SU-DHL-6 (cell line): ENCODE results near the gene ABCC8.

ENCODE experiments used
- H2AFZ ChIP-seq: fragments of 200-600 bp; sonication (generic); 2 replicates; pipeline ENCODE4 v1.6.1; 2014; ENCODE audit warnings: low read depth, mild to moderate bottlenecking, moderate library complexity, mixed read lengths, antibody characterized with exemption, low read length; ENCODE audit not compliant: severe bottlenecking
- H3F3A ChIP-seq: fragments of 200-600 bp; shearing (Covaris generic); 2 replicates; pipeline ENCODE4 v1.6.0; 2016; ENCODE audit warnings: antibody characterized with exemption, mild to moderate bottlenecking; ENCODE audit not compliant: insufficient read depth
- H3K27ac ChIP-seq: fragments of 200-600 bp; sonication (generic); 2 replicates; pipeline ENCODE4 v1.5.1; 2016; ENCODE audit warnings: low read depth, mild to moderate bottlenecking, low read length, moderate library complexity, mixed read lengths
- H3K27me3 ChIP-seq: fragments of 200-600 bp; sonication (generic), shearing (Covaris generic); 2 replicates; pipeline ENCODE4 v1.6.0; 2014; ENCODE audit warnings: mild to moderate bottlenecking, low read length
- H3K36me3 ChIP-seq: fragments of 200-600 bp; sonication (generic); 2 replicates; pipeline ENCODE4 v1.6.1; 2014; ENCODE audit warnings: mild to moderate bottlenecking, low read length, mixed read lengths
- H3K4me2 ChIP-seq: fragments of 300-600, 200-600 bp; shearing (Covaris generic), sonication (generic); 2 replicates; pipeline ENCODE4 v1.6.0; 2014; ENCODE audit warnings: low read length, low read depth, mild to moderate bottlenecking; ENCODE audit not compliant: poor library complexity, severe bottlenecking
- H3K4me3 ChIP-seq: fragments of 200-600 bp; sonication (generic); 2 replicates; pipeline ENCODE4 v1.5.1; 2014; ENCODE audit warnings: antibody characterized with exemption, low read length, mild to moderate bottlenecking, mixed read lengths; ENCODE audit not compliant: insufficient read depth, poor library complexity, severe bottlenecking
- H3K79me2 ChIP-seq: fragments of 200-600 bp; sonication (generic); 2 replicates; pipeline ENCODE4 v1.6.1; 2014; ENCODE audit warnings: mild to moderate bottlenecking, low read length, moderate library complexity; ENCODE audit not compliant: insufficient read depth
- H3K9ac ChIP-seq: fragments of 200-600 bp; sonication (generic); 2 replicates; pipeline ENCODE4 v1.7.0; 2014; ENCODE audit warnings: mild to moderate bottlenecking, low read length
- H3K9me2 ChIP-seq: fragments of 200-600 bp; sonication (generic); replicated peaks from 2 replicates; pipeline ENCODE4 v1.6.1; 2014; ENCODE audit warnings: low read length; ENCODE audit not compliant: insufficient read depth
- H3K9me3 ChIP-seq: fragments of 200-600 bp; sonication (generic); 2 replicates; pipeline ENCODE4 v1.6.1; 2014; ENCODE audit warnings: low read length, mixed read lengths; ENCODE audit not compliant: insufficient read depth
- H4K20me1 ChIP-seq: fragments of 200-600 bp; sonication (generic); 2 replicates; pipeline ENCODE4 v1.6.1; 2014; ENCODE audit warnings: low read depth, mild to moderate bottlenecking, antibody characterized with exemption, low read length, moderate library complexity, mixed read lengths
- EZH2phosphoT487 ChIP-seq: fragments of 200-600 bp; sonication (generic), shearing (Covaris generic); conservative IDR thresholded peaks from 2 replicates; pipeline ENCODE4 v1.6.1; 2018; ENCODE audit warnings: mild to moderate bottlenecking, antibody characterized with exemption, low read length, moderate library complexity, mixed read lengths
- TF ChIP-seq, protein P1 (sequence below): fragments of 200-600 bp; sonication (generic); IDR thresholded peaks from one replicate; pipeline ENCODE4 v1.5.1; 2017; ENCODE audit warnings: antibody characterized with exemption, mild to moderate bottlenecking, low read length, moderate library complexity; ENCODE audit not compliant: insufficient read depth, poor library complexity, severe bottlenecking

The ABCC8 gene

DNA sequence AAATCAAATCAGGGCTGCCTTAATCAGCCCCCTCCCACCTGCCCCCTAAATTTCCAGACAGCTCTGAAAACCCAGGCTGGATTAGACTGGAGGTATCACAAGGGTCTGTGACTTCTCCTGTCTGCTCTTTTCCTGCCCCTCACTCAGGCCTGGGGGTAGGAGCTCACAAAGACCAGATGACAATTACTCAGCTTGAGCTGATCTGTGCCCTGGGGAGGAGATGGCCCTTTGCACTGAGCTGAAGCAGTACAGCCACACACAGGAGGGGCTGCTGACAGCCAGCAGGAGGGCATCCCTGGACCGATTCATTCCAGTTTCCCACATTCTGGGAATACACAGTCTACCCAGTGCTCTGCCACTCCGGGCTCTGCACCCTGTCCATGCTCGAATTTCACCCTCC lies 4.2 kb downstream of the ABCC8 start:
- H3K9ac ChIP-seq: no peak overlapping the region
- H3K9me2 ChIP-seq: no peaks in the 10 kb centered on the region
- no peak overlapping the region for H3K27ac ChIP-seq
- H3K4me3 ChIP-seq: no peak overlapping the region
- TF ChIP-seq, protein P1, sequence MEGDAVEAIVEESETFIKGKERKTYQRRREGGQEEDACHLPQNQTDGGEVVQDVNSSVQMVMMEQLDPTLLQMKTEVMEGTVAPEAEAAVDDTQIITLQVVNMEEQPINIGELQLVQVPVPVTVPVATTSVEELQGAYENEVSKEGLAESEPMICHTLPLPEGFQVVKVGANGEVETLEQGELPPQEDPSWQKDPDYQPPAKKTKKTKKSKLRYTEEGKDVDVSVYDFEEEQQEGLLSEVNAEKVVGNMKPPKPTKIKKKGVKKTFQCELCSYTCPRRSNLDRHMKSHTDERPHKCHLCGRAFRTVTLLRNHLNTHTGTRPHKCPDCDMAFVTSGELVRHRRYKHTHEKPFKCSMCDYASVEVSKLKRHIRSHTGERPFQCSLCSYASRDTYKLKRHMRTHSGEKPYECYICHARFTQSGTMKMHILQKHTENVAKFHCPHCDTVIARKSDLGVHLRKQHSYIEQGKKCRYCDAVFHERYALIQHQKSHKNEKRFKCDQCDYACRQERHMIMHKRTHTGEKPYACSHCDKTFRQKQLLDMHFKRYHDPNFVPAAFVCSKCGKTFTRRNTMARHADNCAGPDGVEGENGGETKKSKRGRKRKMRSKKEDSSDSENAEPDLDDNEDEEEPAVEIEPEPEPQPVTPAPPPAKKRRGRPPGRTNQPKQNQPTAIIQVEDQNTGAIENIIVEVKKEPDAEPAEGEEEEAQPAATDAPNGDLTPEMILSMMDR: no peak
- TF ChIP-seq EZH2phosphoT487: no peak
- H3F3A ChIP-seq: no peaks in the 10 kb centered on the region
- H3K9me3 ChIP-seq: no peaks in the 10 kb centered on the region
- H3K36me3 ChIP-seq: no peaks in the 10 kb centered on the region
- no peaks in the 10 kb centered on the region for H3K27me3 ChIP-seq
- no peak overlapping the region for H3K4me2 ChIP-seq
- H2AFZ ChIP-seq: no peak overlapping the region
- no peaks in the 10 kb centered on the region for H3K79me2 ChIP-seq
- H4K20me1 ChIP-seq: no peaks in the 10 kb centered on the region

DNA sequence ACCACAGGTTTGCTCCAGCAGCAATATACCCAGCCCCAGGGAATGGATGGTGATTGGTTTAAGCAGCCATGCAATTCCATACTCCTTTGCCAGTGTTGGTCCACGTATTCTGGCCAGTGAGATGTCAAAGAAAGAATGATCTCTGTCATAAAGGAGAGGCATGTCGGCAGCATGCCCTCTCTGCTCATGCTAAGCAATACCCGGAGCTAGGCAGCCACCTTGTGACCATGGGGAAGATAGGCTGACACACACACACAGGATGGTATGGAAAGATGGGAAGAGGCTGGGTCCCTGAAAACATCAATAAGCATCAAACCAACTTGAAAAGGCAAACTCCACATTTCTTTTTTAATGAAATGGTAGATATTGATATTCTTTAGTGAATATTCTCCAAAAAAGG lies 5.1 kb downstream of the ABCC8 start:
- Histone ChIP-seq H3K4me3 (no peak overlapping the region), H2AFZ (no peak overlapping the region), H3K79me2 (no peaks in the 10 kb centered on the region), H4K20me1 (no peaks in the 10 kb centered on the region), H3K4me2 (no peak overlapping the region), H3K36me3 (no peaks in the 10 kb centered on the region), H3K9me2 (no peaks in the 10 kb centered on the region), H3K27ac (no peak overlapping the region), H3K9me3 (no peaks in the 10 kb centered on the region), H3K27me3 (no peaks in the 10 kb centered on the region), H3F3A (no peaks in the 10 kb centered on the region), H3K9ac (no peak overlapping the region)
- no peak for TF ChIP-seq EZH2phosphoT487
- TF ChIP-seq, protein P1: no peak

DNA sequence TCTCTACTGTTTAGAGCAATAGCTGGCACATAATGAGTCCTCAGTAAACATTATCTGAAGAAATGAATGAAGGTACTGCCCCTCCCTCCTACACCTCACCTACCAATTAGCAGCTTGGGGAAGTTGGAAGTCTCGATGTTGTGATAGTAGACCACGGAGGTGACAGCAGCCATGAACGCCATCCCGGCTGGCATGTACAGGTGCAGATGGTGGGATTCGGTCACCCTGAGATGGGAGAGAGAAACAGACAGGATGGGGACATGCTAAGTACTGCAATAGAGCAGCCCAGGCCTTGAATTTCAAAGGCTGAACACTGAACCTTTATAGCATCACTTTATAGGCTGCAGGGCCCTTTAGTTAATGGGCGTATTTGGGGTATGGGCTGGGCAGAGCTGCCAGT lies 6.6 kb downstream of the ABCC8 start:
- no peaks in the 10 kb centered on the region for H3K9me2 ChIP-seq
- H4K20me1 ChIP-seq: no peaks in the 10 kb centered on the region
- H3K9me3 ChIP-seq: no peaks in the 10 kb centered on the region
- H3K9ac ChIP-seq: no peak overlapping the region
- TF ChIP-seq, protein P1: no peak
- TF ChIP-seq EZH2phosphoT487: no peak
- no peak overlapping the region for H2AFZ ChIP-seq
- no peak overlapping the region for H3K27ac ChIP-seq
- no peaks in the 10 kb centered on the region for H3K36me3 ChIP-seq
- no peak overlapping the region for H3K4me2 ChIP-seq
- no peak overlapping the region for H3K4me3 ChIP-seq
- H3K27me3 ChIP-seq: no peaks in the 10 kb centered on the region
- H3F3A ChIP-seq: no peaks in the 10 kb centered on the region
- no peaks in the 10 kb centered on the region for H3K79me2 ChIP-seq
